A549 (cell line): ENCODE results near the gene QPCT.

Experiments
- CBX2 ChIP-seq: fragments of 200-600 bp; sonication (generic); IDR thresholded peaks from 2 replicates; pipeline ENCODE4 v1.6.1; 2016; ENCODE audit warnings: low read depth, mild to moderate bottlenecking, borderline replicate concordance
- CTCF ChIP-seq: fragments of >200 bp; sonication (Bioruptor Twin); formaldehyde crosslinking; IDR thresholded peaks from 3 replicates; pipeline ENCODE4 v1.5.1; 2016
- EHMT2 ChIP-seq: fragments of 200-600 bp; sonication (generic); IDR thresholded peaks from 2 replicates; pipeline ENCODE4 v1.6.1; 2016; ENCODE audit warnings: antibody characterized with exemption, low read depth, mild to moderate bottlenecking, moderate library complexity
- EP300 ChIP-seq, 2 experiments: fragments of >200 bp; sonication (Bioruptor Twin); formaldehyde crosslinking; IDR thresholded peaks; 2 replicates in 1 of 2; 3 replicates in 1 of 2; pipeline ENCODE4 v1.6.1; 2016 to 2017
- FOSB ChIP-seq: fragments of 250-450 bp; sonication (Bioruptor Pico); IDR thresholded peaks from 2 replicates; pipeline ENCODE4 v1.5.0; 2020; ENCODE audit warnings: mild to moderate bottlenecking, moderate library complexity
- FOSL2 ChIP-seq, 2 experiments: fragments of 450-650 bp in 1 of 2; fragments of >200 bp in 1 of 2; sonication (Bioruptor Twin) in 1 of 2; formaldehyde crosslinking; IDR thresholded peaks; 2 replicates each; pipeline versions ENCODE4 v1.5.0 to v1.6.1; 2016 to 2020; ENCODE audit warnings: mild to moderate bottlenecking in 1 of 2, moderate library complexity in 1 of 2
- KDM1A ChIP-seq: fragments of 200-600 bp; sonication (generic); IDR thresholded peaks from 2 replicates; pipeline ENCODE4 v1.6.1; 2016; ENCODE audit warnings: low read depth, mild to moderate bottlenecking
- POLR2AphosphoS2 ChIP-seq: conservative IDR thresholded peaks from 2 replicates; pipeline ENCODE4 v1.6.1; 2012; ENCODE audit warnings: low read length, improper control_type of control experiment, inconsistent platforms
- RAD21 ChIP-seq, 2 experiments: fragments of >200 bp in 1 of 2; sonication (Bioruptor Twin) in 1 of 2; formaldehyde crosslinking in 1 of 2; IDR thresholded peaks in 1 of 2; conservative IDR thresholded peaks in 1 of 2; 2 replicates in 1 of 2; 3 replicates in 1 of 2; pipeline ENCODE4 v1.6.1; 2012 to 2018; ENCODE audit warnings: inconsistent platforms in 1 of 2
- RCOR1 ChIP-seq: fragments of 150-350 bp; IDR thresholded peaks from 2 replicates; pipeline ENCODE4 v1.6.1; 2014; ENCODE audit warnings: antibody characterized with exemption, low read length, low read depth
- SMC3 ChIP-seq: fragments of >200 bp; sonication (Bioruptor Twin); formaldehyde crosslinking; IDR thresholded peaks from 3 replicates; pipeline ENCODE4 v1.6.1; 2018; ENCODE audit warnings: inconsistent platforms

DNA sequence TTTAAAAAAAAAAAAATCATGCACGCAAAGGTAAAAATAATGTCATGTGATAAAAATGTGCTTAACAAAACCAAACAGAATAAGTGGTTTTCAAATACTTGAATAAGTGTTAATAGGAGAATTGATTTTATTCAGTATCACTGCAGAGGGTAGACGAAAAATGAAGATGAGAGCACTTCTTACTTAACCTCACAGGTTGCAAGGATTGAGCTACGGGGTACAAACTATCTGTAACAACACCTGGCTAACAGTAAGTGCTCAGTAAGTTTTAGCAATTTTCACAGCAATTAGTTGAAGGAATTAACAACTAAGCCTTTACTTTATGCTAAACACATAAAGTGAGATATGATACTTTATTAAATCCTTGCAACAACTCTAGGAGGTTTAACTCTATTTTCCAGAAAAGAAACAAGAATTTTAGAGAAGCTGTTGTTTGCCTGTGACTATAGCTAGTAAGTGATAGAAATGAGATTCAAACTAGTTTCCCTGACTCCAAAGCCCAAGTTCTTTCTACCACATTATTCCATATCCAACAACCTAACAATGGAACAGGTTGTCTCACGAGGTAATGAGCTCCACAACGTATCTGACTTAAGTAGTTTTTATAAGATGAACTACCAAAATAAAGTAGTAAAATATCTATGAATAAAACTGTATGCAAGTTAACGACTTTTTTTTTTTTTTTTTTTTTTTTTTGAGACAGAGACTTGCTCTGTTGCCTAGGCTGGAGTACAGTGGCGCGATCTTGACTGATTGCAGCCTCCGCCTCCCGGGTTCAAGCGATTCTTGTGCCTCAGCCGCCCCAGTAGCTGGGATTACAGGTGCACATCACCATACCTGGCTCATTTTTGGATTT lies 24.4 kb upstream of the QPCT start:
- TF ChIP-seq CTCF (no peak), POLR2AphosphoS2 (no peak), KDM1A (no peak), SMC3 (no peak), FOSL2 (IDR thresholded peaks at IDR 0.05) (no peak), FOSL2 (CRISPR knock-in tag; IDR thresholded peaks at IDR 0.05) (no peak), RAD21 (conservative IDR thresholded peaks at IDR 0.05 in 1 of 2, IDR thresholded peaks at IDR 0.05 in 1 of 2) (no peak), EHMT2 (no peak), FOSB (no peak), CBX2 (no peak), RCOR1 (no peak), EP300 (IDR thresholded peaks at IDR 0.05) (no peak)
